Astrocyte (in vitro differentiated cells and primary cell): Measurements from ENCODE around the gene BFAR. TPM values are rescaled to one million over a fixed set of nuclear protein-coding genes. Genes with fewer than 3 reads are reported as not detected.
"Not testable (repeated sequence)": the region's sequence is repeated elsewhere in the genome, so short reads cannot be mapped to it uniquely, and the experiment has no call there.

ENCODE experiments used
- DNase-seq: peaks from one replicate; pipeline ENCODE4 v3.0.0-alpha.2; 2010; ENCODE audit warnings: low read depth
- FAIRE-seq: peaks from 2 replicates; lab custom pipeline; 2011; peaks lifted over from hg19 to GRCh38; lab: Jason Lieb, UNC
- H2AFZ ChIP-seq: 2 replicates; pipeline ENCODE4 v1.6.0; 2012; ENCODE audit warnings: low read depth, low read length, inconsistent platforms
- H3K27ac ChIP-seq: 2 replicates; pipeline ENCODE4 v1.5.1; 2011; ENCODE audit warnings: low read depth, low read length, inconsistent platforms
- H3K27me3 ChIP-seq: 2 replicates; pipeline ENCODE4 v1.6.0; 2011; ENCODE audit warnings: low read length, inconsistent platforms; ENCODE audit not compliant: insufficient read depth
- H3K36me3 ChIP-seq: 2 replicates; pipeline ENCODE4 v1.5.1; 2011; ENCODE audit warnings: low read length, inconsistent platforms; ENCODE audit not compliant: insufficient read depth
- H3K4me1 ChIP-seq: 2 replicates; pipeline ENCODE4 v1.5.1; 2011; ENCODE audit warnings: low read length, inconsistent platforms; ENCODE audit not compliant: insufficient read depth
- H3K4me2 ChIP-seq: 2 replicates; pipeline ENCODE4 v1.6.0; 2012; ENCODE audit warnings: low read length, inconsistent platforms
- H3K4me3 ChIP-seq: 2 replicates; pipeline ENCODE4 v1.5.1; 2011; ENCODE audit warnings: low read depth, mild to moderate bottlenecking, low read length, inconsistent platforms; ENCODE audit not compliant: insufficient read depth
- H3K79me2 ChIP-seq: 2 replicates; pipeline ENCODE4 v1.6.0; 2012; ENCODE audit warnings: mild to moderate bottlenecking, low read length, inconsistent platforms; ENCODE audit not compliant: insufficient read depth
- H3K9ac ChIP-seq: 2 replicates; pipeline ENCODE4 v1.6.0; 2012; ENCODE audit warnings: mild to moderate bottlenecking, low read length, inconsistent platforms
- H3K9me3 ChIP-seq: 2 replicates; pipeline ENCODE4 v1.5.1; 2012; ENCODE audit warnings: low read depth, mild to moderate bottlenecking, low read length, inconsistent platforms; ENCODE audit not compliant: insufficient read depth
- H4K20me1 ChIP-seq: 2 replicates; pipeline ENCODE4 v1.6.0; 2012; ENCODE audit warnings: low read length, inconsistent platforms; ENCODE audit not compliant: insufficient read depth
- H3K27ac Mint-ChIP-seq: one replicate; pipeline ENCODE4 v1.8.0; 2021; ENCODE audit warnings: mild to moderate bottlenecking, mixed read lengths; ENCODE audit not compliant: unreplicated experiment
- H3K27me3 Mint-ChIP-seq: one replicate; pipeline ENCODE4 v1.8.0; 2021; ENCODE audit warnings: low read depth, mixed read lengths; ENCODE audit not compliant: unreplicated experiment
- H3K36me3 Mint-ChIP-seq: one replicate; pipeline ENCODE4 v1.8.0; 2021; ENCODE audit warnings: low read depth, mixed read lengths; ENCODE audit not compliant: unreplicated experiment
- H3K4me1 Mint-ChIP-seq: one replicate; pipeline ENCODE4 v1.8.0; 2021; ENCODE audit warnings: low read depth, mixed read lengths; ENCODE audit not compliant: unreplicated experiment
- H3K4me3 Mint-ChIP-seq: one replicate; pipeline ENCODE4 v1.8.0; 2021; ENCODE audit warnings: mild to moderate bottlenecking, moderate library complexity, mixed read lengths; ENCODE audit not compliant: unreplicated experiment
- H3K9me3 Mint-ChIP-seq: one replicate; pipeline ENCODE4 v1.8.0; 2021; ENCODE audit warnings: mild to moderate bottlenecking, mixed read lengths; ENCODE audit not compliant: unreplicated experiment
- CTCF ChIP-seq: IDR thresholded peaks from 2 replicates; pipeline ENCODE4 v1.5.1; 2011; ENCODE audit warnings: low read depth, mild to moderate bottlenecking, inconsistent platforms, low read length, moderate library complexity; ENCODE audit not compliant: insufficient read depth
- EZH2 ChIP-seq: IDR thresholded peaks from 2 replicates; pipeline ENCODE4 v1.6.1; 2012; ENCODE audit warnings: mild to moderate bottlenecking, low read length, inconsistent platforms; ENCODE audit not compliant: insufficient read depth
- total RNA-seq: library from RNA; stranded (reverse); gene quantifications from 2 replicates; pipeline ENCODE4 v1.2.1, GENCODE V29; 2021

The BFAR gene
- total RNA-seq, 1 donor from 2014 or later = 93.7 TPM

GRCh38 chr16:14678748-14679497 is 46.2 kb downstream of the BFAR start:
- no peak overlapping the region for H3K27ac Mint-ChIP-seq
- Histone ChIP-seq H3K79me2 (no peaks in the 10 kb centered on the region), H2AFZ (no peak overlapping the region), H3K4me3 (no peak overlapping the region), H4K20me1 (no peaks in the 10 kb centered on the region), H3K27ac (no peak overlapping the region), H3K27me3 (no peaks in the 10 kb centered on the region), H3K4me1 (no peaks in the 10 kb centered on the region), H3K4me2 (no peak overlapping the region), H3K36me3 (no peaks in the 10 kb centered on the region), H3K9ac (no peak overlapping the region), H3K9me3 (no peaks in the 10 kb centered on the region)
- no peaks in the 10 kb centered on the region for H3K4me1 Mint-ChIP-seq
- FAIRE-seq (no peak), DNase-seq (no peak)
- H3K36me3 Mint-ChIP-seq = no peaks in the 10 kb centered on the region
- H3K4me3 Mint-ChIP-seq = no peak overlapping the region
- peaks cover 6% of the 10 kb centered on the region for H3K9me3 Mint-ChIP-seq
- no peaks in the 10 kb centered on the region for H3K27me3 Mint-ChIP-seq
- TF ChIP-seq CTCF (no peak), EZH2 (no peak)

GRCh38 chr16:14680396-14680795 is 47.6 kb downstream of the BFAR start:
- not testable (repeated sequence) for H2AFZ ChIP-seq, H3K9ac ChIP-seq, H3K4me3 Mint-ChIP-seq, H3K9me3 ChIP-seq, H3K27me3 Mint-ChIP-seq, FAIRE-seq, H4K20me1 ChIP-seq, H3K27ac ChIP-seq, H3K36me3 ChIP-seq, H3K79me2 ChIP-seq, H3K27me3 ChIP-seq, H3K4me1 ChIP-seq, H3K4me3 ChIP-seq, H3K36me3 Mint-ChIP-seq, H3K9me3 Mint-ChIP-seq, H3K4me1 Mint-ChIP-seq, H3K4me2 ChIP-seq, DNase-seq, H3K27ac Mint-ChIP-seq

DNA sequence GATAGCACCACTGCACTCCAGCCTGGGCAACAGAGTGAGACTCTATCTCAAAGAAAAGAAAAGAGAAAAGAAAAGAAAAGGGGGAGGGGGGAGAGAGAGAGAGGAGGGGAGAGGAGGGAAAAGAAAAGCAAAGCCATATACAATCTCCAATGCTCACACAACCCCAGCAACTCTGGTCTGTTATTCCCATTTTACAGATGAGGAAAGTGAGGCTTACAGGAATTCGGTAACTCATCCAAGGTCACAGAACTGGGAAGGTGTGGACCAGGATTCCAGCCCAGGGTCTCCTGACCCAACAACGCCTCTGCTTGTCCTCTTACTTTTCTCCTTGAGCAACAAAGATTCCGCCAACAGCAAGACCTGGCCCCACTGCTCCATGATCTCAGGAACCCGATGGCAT is 48.4 kb downstream of the BFAR start:
- H3K9ac ChIP-seq = no peak overlapping the region
- Mint-ChIP-seq H3K27ac (no peak overlapping the region), H3K27me3 (no peaks in the 10 kb centered on the region), H3K4me3 (no peak overlapping the region), H3K4me1 (no peaks in the 10 kb centered on the region), H3K36me3 (no peaks in the 10 kb centered on the region), H3K9me3 (peaks cover 6% of the 10 kb centered on the region)
- H3K27me3 ChIP-seq = no peaks in the 10 kb centered on the region
- no peaks in the 10 kb centered on the region for H3K36me3 ChIP-seq
- H3K4me1 ChIP-seq = no peaks in the 10 kb centered on the region
- H3K4me2 ChIP-seq = no peak overlapping the region
- H2AFZ ChIP-seq = no peak overlapping the region
- H3K4me3 ChIP-seq = no peak overlapping the region
- no peaks in the 10 kb centered on the region for H3K9me3 ChIP-seq
- FAIRE-seq (no peak), DNase-seq (no peak)
- TF ChIP-seq CTCF = no peak
- no peak for TF ChIP-seq EZH2
- H3K79me2 ChIP-seq = no peaks in the 10 kb centered on the region
- H4K20me1 ChIP-seq = no peaks in the 10 kb centered on the region
- H3K27ac ChIP-seq = no peak overlapping the region
